Measurements from ENCODE around the gene HMGN4.
"Not testable (repeated sequence)": the region's sequence is repeated elsewhere in the genome, so short reads cannot be mapped to it uniquely, and the experiment has no call there.

The HMGN4 gene

DNA sequence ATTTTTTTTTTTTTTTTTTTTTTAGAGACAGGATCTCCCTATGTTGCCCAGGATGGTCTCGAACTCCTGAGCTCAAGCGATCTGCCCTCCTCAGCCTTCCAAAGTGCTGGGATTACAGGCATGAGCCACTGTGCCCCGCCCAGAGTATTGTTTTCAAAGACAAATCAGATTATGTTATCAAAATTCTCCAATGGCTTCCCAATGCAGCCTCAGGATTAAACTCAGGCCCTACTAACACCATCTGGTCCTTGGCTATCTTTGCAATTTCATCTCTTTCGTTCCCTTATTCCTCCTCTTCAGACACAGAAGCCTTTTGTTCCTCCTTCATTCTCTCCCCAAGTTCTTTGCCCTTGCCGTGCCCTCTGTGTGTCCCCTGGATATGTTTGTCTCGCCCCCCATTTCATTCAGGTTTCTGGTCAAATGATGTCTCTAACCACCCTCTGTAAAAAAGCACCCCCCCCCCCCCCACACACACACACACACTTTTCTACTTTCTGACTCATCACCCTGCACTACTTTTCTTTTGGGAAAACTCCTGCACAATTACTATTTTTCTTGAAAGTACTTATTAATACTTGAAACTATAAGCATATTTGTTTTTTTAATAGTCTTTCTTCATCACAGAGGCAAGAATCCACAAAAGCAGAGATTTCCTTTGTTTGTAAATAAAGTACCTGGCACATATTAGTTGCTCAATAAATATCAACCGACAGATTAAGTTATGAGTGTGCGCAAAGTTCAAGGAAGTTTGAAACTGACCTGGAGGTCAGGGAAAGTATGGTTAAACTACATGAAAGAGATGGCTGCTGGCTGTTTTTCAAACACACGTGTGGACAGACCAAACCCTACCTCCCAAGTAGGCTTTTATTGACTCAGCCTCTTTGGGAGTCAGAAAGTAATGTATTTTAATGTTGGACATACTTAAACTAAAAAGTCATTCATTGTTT, 21.4 kb upstream of the HMGN4 start:
- TF ChIP-seq, protein P1, sequence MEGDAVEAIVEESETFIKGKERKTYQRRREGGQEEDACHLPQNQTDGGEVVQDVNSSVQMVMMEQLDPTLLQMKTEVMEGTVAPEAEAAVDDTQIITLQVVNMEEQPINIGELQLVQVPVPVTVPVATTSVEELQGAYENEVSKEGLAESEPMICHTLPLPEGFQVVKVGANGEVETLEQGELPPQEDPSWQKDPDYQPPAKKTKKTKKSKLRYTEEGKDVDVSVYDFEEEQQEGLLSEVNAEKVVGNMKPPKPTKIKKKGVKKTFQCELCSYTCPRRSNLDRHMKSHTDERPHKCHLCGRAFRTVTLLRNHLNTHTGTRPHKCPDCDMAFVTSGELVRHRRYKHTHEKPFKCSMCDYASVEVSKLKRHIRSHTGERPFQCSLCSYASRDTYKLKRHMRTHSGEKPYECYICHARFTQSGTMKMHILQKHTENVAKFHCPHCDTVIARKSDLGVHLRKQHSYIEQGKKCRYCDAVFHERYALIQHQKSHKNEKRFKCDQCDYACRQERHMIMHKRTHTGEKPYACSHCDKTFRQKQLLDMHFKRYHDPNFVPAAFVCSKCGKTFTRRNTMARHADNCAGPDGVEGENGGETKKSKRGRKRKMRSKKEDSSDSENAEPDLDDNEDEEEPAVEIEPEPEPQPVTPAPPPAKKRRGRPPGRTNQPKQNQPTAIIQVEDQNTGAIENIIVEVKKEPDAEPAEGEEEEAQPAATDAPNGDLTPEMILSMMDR (IDR thresholded peaks at IDR 0.05; ENCODE audit: insufficient read depth, missing control alignments) = no peak
- DNase-seq (ENCODE audit: insufficient read length, low spot score) = peak; percentile 53
- FAIRE-seq = no peak

DNA sequence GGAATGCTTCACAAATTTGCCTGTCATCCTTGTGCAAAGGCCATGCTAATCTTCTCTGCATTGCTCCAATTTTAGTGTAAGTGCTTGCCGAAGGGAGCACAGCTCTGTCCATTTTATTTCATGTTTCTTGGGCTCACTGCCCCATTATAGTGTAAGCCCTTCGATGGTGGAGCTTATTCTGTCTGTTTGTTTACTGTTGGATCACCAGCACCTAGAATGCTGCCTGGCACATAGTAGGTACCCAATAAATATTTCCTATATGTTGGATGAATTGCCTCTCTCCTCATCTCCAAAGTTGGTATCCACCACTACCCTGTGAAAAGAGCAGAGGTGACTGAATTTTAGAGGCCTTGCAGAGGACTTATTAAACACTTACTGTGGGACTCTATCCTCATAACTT, 18.8 kb upstream of the HMGN4 start:
- FAIRE-seq = no peak
- no peak for DNase-seq (ENCODE audit: insufficient read length, low spot score)
- TF ChIP-seq, protein P1 (IDR thresholded peaks at IDR 0.05; ENCODE audit: insufficient read depth, missing control alignments) = no peak

DNA sequence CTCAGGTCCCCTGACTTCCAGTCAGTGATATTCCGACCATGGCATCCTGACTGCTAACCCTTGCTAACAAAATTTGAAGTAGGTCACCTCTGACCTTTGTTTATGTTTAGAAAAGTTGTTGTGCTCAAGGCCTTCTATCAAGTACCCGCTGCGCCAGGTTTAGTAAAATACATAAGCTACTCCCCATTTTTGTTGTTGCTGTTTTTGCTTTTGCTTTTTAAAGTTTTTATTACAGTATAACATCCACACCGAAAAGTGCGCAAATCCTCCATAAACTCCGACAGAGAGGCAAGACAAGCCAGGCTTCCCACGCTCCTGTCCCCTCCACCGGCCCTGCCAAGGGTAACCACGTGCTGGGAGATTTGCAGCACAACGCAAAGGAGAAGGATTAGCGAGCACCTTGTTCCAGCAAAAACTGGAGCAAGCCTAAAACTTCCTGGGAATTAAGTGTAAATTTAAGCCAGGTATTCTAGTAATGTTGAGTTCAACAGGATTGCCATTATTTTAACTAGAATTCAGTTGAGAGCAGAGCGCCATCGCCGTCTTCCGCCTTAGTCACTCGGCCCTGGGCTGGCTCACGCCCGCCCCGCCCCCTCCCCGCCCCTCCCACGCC, 17.8 kb upstream of the HMGN4 start:
- no peak for FAIRE-seq
- DNase-seq (ENCODE audit: insufficient read length, low spot score) = no peak
- TF ChIP-seq, protein P1 (IDR thresholded peaks at IDR 0.05; ENCODE audit: insufficient read depth, missing control alignments) = no peak

DNA sequence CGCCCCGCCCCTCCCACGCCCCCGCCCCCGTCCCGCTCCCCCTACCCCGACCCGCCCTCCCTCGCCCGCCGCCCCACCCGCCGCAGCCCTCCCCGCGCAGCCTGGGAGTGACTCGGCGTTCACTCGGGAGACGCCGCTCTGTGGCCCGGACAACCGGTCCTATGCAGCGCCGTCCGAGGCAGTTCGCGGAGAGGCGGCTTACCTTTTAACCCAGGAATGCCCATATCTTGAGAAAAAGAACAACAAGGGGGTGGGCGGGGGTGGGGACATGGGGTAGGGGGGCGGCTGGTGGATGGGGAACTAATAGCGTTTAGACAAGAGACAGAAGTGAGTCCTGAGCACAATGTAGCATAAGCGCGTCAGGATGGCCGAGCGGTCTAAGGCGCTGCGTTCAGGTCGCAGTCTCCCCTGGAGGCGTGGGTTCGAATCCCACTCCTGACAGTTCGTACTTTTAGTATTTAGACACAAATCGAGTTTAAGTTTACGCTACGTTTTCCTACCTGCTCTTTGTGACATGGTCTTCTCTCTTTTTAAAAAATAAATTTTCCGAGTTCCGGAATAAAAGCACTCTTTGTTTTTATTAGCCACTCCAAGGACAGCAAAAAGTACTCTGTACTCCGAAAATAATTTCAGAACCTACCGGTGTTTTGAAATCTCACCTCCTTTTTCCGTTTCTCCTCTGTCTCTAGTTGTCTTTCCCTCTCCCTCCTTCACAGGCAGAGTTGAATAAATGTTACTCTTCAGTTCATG, 17.1 kb upstream of the HMGN4 start:
- TF ChIP-seq, protein P1 (IDR thresholded peaks at IDR 0.05; ENCODE audit: insufficient read depth, missing control alignments) = no peak
- DNase-seq (ENCODE audit: insufficient read length, low spot score) (peak; percentile 77), FAIRE-seq (no peak)

DNA sequence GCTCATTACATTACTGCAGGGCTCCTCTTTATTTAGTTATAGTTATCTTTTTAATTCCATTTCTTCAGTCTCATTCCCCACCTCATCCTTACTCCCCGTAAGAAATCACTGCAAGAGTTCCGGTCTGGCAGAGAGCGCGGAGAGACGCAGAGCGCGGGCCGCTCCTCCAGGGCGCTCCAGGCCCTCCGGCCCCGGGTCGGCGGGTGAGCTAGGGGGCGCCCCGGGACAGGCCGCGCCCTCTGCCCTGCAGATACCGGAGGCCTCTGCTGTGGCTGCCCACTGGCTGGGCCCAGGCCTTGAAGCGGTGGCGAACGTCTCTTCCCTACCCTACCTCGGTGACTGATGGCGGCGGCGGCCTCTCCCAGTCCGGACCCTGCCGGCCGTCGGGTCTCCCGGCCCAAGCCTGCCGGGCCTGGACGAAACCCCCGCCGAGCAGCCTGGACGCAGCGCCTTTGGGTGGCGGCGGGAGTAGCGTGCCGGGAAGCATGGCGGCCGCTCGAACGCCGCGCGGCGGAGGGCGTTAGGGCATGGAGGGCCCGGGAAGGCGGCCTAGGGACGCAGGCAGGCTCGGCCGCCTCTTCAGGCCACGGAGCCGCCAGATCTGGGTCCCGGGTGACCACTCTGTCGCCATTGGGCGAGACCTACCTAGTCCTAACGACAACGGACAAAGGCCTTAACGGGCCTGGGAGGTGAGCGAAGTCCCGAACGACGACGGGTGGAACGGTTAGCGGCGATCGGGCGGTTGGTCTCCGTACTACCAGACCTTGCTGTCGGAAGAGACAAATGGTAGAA, 16.4 kb upstream of the HMGN4 start:
- TF ChIP-seq, protein P1 (IDR thresholded peaks at IDR 0.05; ENCODE audit: insufficient read depth, missing control alignments) = no peak
- FAIRE-seq (no peak), DNase-seq (ENCODE audit: insufficient read length, low spot score) (no peak)

DNA sequence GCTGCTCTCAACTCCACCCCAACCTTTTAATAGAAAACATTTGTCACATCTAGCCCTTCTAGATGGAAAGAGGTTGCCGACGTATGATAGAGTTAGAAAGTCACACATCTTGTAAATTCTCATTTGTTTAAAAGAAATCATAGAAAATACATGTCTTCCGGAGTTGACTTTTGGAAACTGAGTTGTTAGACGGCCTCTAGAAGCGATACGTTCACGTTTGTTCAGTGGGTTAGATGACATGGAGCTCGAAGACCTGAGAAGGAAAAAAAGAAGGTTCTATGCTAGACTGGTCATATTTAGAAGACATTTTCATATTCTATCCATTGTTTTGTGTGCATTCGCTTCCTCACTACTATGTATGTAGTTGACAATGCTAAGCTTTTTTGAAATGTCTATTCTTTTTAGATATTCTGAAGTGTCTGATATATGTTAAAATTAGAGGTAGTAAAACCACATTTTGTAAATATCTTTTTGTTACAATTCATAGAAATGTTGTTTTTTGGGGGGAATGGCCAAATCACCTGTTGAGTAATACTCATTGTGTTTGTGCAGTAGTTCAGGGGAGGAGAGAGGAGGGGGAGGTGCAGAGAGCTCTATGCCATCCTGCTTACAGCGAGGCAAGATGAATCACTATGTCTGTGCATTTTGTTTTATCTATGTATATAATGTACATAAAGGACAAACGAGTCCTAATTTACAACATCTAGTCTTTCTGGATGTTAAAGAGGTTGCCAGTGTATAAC, 15.5 kb upstream of the HMGN4 start:
- not testable (repeated sequence) for DNase-seq (ENCODE audit: insufficient read length, low spot score)

DNA sequence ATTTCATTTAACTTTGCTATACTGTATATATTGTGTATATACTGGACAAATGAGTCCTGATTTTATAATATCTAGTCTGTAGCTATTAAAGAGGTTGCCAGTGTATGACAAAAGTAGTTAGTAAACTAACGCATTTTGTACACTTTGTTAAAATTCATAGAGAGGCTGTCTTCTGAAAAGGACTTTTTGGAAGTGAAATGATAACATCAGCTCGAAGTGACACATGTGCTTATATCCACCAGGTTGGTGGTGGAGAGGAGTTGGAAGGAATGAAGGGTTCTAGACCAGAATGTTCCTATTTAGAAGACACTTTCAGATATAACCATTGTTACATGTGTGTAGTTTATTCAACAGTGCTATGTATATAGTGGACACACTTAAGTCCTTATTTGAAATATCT, 13.9 kb upstream of the HMGN4 start:
- DNase-seq (ENCODE audit: insufficient read length, low spot score); FAIRE-seq: not testable (repeated sequence)

More for the DNA sequence above, 15.5 kb upstream of the HMGN4 start:
- not testable (repeated sequence) for FAIRE-seq
